PC-9 (cell line): ENCODE data around the gene FGD2. TPM values are rescaled to one million over a fixed set of nuclear protein-coding genes. Genes with fewer than 3 reads are reported as not detected.
A peak's percentile ranks its signal among the peaks of the same experiment; 100 is the strongest.

ENCODE experiments used
- BruUV-seq: library from RNA; stranded (reverse); fragments of 400-500 nt; replicated peaks from 2 replicates; lab custom pipeline; 2021; lab: Mats Ljungman, UMichigan
- CTCF ChIA-PET: fragments of 300-600 bp; sonication (Branson Sonifier 250); formaldehyde crosslinking; loops from one replicate; lab custom pipeline; 2022; ENCODE audit warnings: antibody characterized with exemption; lab: Charles Lee
- POLR2A ChIA-PET: fragments of 300-600 bp; sonication (Branson Sonifier 250); formaldehyde crosslinking; loops from one replicate; lab custom pipeline; 2022; ENCODE audit warnings: antibody characterized with exemption; ENCODE audit not compliant: unreplicated experiment; lab: Charles Lee
- DNase-seq, 2 experiments: peaks; one replicate each; pipeline versions ENCODE4 v3.0.0 to v3.0.0-alpha.2; 2015 to 2022; ENCODE audit warnings: mixed read lengths in 1 of 2
- H2AFZ ChIP-seq: fragments of 200-600 bp; sonication (generic); 2 replicates; pipeline ENCODE4 v1.8.1; 2017; ENCODE audit warnings: antibody characterized with exemption
- H3F3A ChIP-seq: fragments of 200-600 bp; sonication (generic); 2 replicates; pipeline ENCODE4 v1.8.1; 2017; ENCODE audit warnings: antibody characterized with exemption, mild to moderate bottlenecking, low read depth; ENCODE audit not compliant: insufficient read depth
- H3K27ac ChIP-seq: fragments of 200-600 bp; sonication (generic); 2 replicates; pipeline ENCODE4 v1.6.1; 2016; ENCODE audit warnings: mixed run types
- H3K27me3 ChIP-seq: fragments of 200-600 bp; sonication (generic); 2 replicates; pipeline ENCODE4 v1.6.1; 2016; ENCODE audit warnings: low read depth, mixed run types; ENCODE audit not compliant: insufficient read depth
- H3K36me3 ChIP-seq: fragments of 200-600 bp; sonication (generic); 2 replicates; pipeline ENCODE4 v1.6.1; 2016; ENCODE audit warnings: low read depth, mixed run types
- H3K4me1 ChIP-seq: fragments of 200-600 bp; sonication (generic); replicated peaks from 2 replicates; pipeline ENCODE4 v1.6.1; 2016; ENCODE audit warnings: mixed run types; ENCODE audit not compliant: insufficient read depth
- H3K4me2 ChIP-seq: fragments of 200-600 bp; sonication (generic); 2 replicates; pipeline ENCODE4 v1.6.1; 2017; ENCODE audit warnings: mixed run types
- H3K4me3 ChIP-seq: fragments of 200-600 bp; sonication (generic); 2 replicates; pipeline ENCODE4 v1.6.1; 2016; ENCODE audit warnings: mixed run types
- H3K79me2 ChIP-seq: fragments of 200-600 bp; sonication (generic); 2 replicates; pipeline ENCODE4 v1.6.1; 2017; ENCODE audit warnings: low read depth, mixed run types
- H3K9me2 ChIP-seq: fragments of 200-600 bp; sonication (generic); 2 replicates; pipeline ENCODE4 v1.8.1; 2017; ENCODE audit warnings: mild to moderate bottlenecking; ENCODE audit not compliant: insufficient read depth
- H3K9me3 ChIP-seq: fragments of 200-600 bp; sonication (generic); 2 replicates; pipeline ENCODE4 v1.8.1; 2016; ENCODE audit warnings: low read depth; ENCODE audit not compliant: insufficient read depth
- H4K20me1 ChIP-seq: fragments of 200-600 bp; sonication (generic); 2 replicates; pipeline ENCODE4 v1.8.1; 2017; ENCODE audit not compliant: insufficient read depth
- EZH2 ChIP-seq: fragments of 200-600 bp; sonication (generic); IDR thresholded peaks from 2 replicates; pipeline ENCODE4 v1.8.0; 2017; ENCODE audit warnings: antibody characterized with exemption, low read depth
- intact Hi-C: fragments of 100-400 bp; cut with micrococcal nuclease; formaldehyde crosslinking; loops from one replicate; pipeline ENCODE4 v1.10.0; 2022; ENCODE audit not compliant: unreplicated experiment
- total RNA-seq: library from RNA; stranded (reverse); gene quantifications from 2 replicates; pipeline ENCODE4 v1.2.3, GENCODE V29; 2021
- TF ChIP-seq, protein P1 (sequence below): fragments of 200-600 bp; sonication (generic); conservative IDR thresholded peaks from 2 replicates; pipeline ENCODE4 v1.6.1; 2017; ENCODE audit warnings: mixed run types, antibody characterized with exemption, mild to moderate bottlenecking, moderate library complexity

Gene FGD2
- total RNA-seq, 1 experiment from 2014 or later = 0.50 TPM

DNA sequence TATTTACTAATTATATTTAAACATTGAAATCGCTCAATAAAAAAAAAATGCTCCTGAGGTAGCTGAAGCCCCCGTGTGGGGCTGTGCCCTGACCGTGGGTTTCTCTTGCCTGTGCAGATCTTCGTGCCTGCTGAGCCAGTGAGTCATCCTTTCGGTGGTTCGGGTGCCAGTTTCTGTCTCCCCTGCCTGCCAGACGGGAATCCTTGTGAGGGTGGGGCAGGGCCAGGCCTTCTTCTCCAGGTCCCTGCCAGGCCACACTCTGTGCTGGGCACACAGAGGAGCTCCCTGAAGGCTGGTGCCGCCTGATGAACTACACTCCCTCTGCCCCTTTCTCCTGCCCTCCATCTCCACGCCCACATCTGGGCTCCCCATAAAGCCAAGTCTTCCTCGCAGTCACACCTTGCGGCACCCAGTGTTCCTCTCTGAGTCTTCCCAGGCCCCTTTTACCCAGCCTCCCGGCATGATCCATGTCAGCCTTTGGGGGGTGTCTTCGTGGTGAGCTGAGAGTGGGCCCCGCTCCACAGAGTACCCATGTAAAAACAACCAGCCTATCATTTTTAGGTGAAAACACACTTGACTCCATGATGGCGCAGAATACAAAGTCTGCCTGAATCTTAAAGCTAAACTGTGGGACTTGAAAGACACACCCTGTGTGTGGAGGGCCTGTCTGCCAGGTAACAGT lies 19.3 kb downstream of the FGD2 start:
- ChIA-PET POLR2A (interaction anchor here (0.5 to 1.4 kb wide), 6 partner anchors 31 to 308 kb away, joined by 3 to 19 read pairs (median 8); no protein-coding TSS in a partner anchor), CTCF (interaction anchor here (0.5 to 1.1 kb wide), 4 partner anchors 147 to 441 kb away, joined by 3 to 10 read pairs (median 4); no protein-coding TSS in a partner anchor)
- BruUV-seq = TSS peak; percentile 87
- peak overlapping the region; percentile 100 for H3K27ac ChIP-seq
- peak; percentile 90 to 91 for DNase-seq
- TF ChIP-seq EZH2 = no peak
- TF ChIP-seq, protein P1, sequence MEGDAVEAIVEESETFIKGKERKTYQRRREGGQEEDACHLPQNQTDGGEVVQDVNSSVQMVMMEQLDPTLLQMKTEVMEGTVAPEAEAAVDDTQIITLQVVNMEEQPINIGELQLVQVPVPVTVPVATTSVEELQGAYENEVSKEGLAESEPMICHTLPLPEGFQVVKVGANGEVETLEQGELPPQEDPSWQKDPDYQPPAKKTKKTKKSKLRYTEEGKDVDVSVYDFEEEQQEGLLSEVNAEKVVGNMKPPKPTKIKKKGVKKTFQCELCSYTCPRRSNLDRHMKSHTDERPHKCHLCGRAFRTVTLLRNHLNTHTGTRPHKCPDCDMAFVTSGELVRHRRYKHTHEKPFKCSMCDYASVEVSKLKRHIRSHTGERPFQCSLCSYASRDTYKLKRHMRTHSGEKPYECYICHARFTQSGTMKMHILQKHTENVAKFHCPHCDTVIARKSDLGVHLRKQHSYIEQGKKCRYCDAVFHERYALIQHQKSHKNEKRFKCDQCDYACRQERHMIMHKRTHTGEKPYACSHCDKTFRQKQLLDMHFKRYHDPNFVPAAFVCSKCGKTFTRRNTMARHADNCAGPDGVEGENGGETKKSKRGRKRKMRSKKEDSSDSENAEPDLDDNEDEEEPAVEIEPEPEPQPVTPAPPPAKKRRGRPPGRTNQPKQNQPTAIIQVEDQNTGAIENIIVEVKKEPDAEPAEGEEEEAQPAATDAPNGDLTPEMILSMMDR = no peak
- no peaks in the 10 kb centered on the region for H3K36me3 ChIP-seq
- H3K9me3 ChIP-seq = no peaks in the 10 kb centered on the region
- no peak overlapping the region for H2AFZ ChIP-seq
- no peaks in the 10 kb centered on the region for H3K9me2 ChIP-seq
- peaks cover 65% of the 10 kb centered on the region for H3K4me1 ChIP-seq
- no peaks in the 10 kb centered on the region for H3K79me2 ChIP-seq
- no peaks in the 10 kb centered on the region for H4K20me1 ChIP-seq
- H3K4me2 ChIP-seq = peak overlapping the region; percentile 67
- intact Hi-C loops = loop anchor here (1.0 to 10.0 kb wide), 4 partner anchors 68 to 670 kb away; partner anchors contain the start of gene MDGA1
- H3F3A ChIP-seq = peaks cover 52% of the 10 kb centered on the region
- no peaks in the 10 kb centered on the region for H3K27me3 ChIP-seq
- H3K4me3 ChIP-seq = no peak overlapping the region

GRCh38 chr6:37025621-37026466 lies 20.4 kb downstream of the FGD2 start:
- no peak for DNase-seq
- intact Hi-C loops = loop anchor here (10.0 kb wide), 2 partner anchors 109 to 669 kb away; partner anchors contain the start of gene MDGA1
- Histone ChIP-seq H3K9me3 (no peaks in the 10 kb centered on the region), H3K4me2 (no peak overlapping the region), H2AFZ (no peak overlapping the region), H4K20me1 (no peaks in the 10 kb centered on the region), H3K27ac (peak overlapping the region; percentile 100), H3K4me3 (no peak overlapping the region), H3K4me1 (peaks cover 56% of the 10 kb centered on the region), H3K36me3 (no peaks in the 10 kb centered on the region), H3K27me3 (no peaks in the 10 kb centered on the region), H3K9me2 (no peaks in the 10 kb centered on the region), H3F3A (peaks cover 46% of the 10 kb centered on the region), H3K79me2 (no peaks in the 10 kb centered on the region)
- POLR2A ChIA-PET = interaction anchor here (0.7 to 1.4 kb wide), 2 partner anchors 30 to 67 kb away, joined by 3 to 6 read pairs; no protein-coding TSS in a partner anchor
- BruUV-seq = no TSS peak
- TF ChIP-seq EZH2 = no peak
- TF ChIP-seq, protein P1 = no peak
- CTCF ChIA-PET = interaction anchor here (0.6 kb wide), 2 partner anchors 141 to 283 kb away, joined by 3 to 6 read pairs; no protein-coding TSS in a partner anchor

GRCh38 chr6:37027036-37027720 lies 21.7 kb downstream of the FGD2 start:
- CTCF ChIA-PET = interaction anchor here (0.7 kb wide), 1 partner anchor 9 kb away, joined by 3 read pairs; no protein-coding TSS in a partner anchor

More at GRCh38 chr6:37027036-37027720, 21.7 kb downstream of the FGD2 start:
- Histone ChIP-seq H3F3A (peaks cover 43% of the 10 kb centered on the region), H3K79me2 (no peaks in the 10 kb centered on the region), H3K4me2 (no peak overlapping the region), H2AFZ (no peak overlapping the region), H4K20me1 (no peaks in the 10 kb centered on the region), H3K4me3 (no peak overlapping the region), H3K27ac (no peak overlapping the region), H3K36me3 (no peaks in the 10 kb centered on the region), H3K27me3 (no peaks in the 10 kb centered on the region), H3K9me2 (no peaks in the 10 kb centered on the region), H3K9me3 (no peaks in the 10 kb centered on the region), H3K4me1 (peaks cover 46% of the 10 kb centered on the region)
- TF ChIP-seq, protein P1 = no peak
- no peak for TF ChIP-seq EZH2
- no peak for DNase-seq
- POLR2A ChIA-PET = no interaction called here
- intact Hi-C loops = loop anchor here (10.0 kb wide), 2 partner anchors 108 to 668 kb away; partner anchors contain the start of gene MDGA1
- BruUV-seq = no TSS peak
